BE2C (cell line): Measurements from ENCODE around the gene PRKAR2B.

Experiments
- DNase-seq: peaks from one replicate; pipeline ENCODE4 v3.0.0-alpha.2; 2020
- H3K27me3 ChIP-seq: fragments of 250-450 bp; sonication (Bioruptor Pico); 2 replicates; pipeline ENCODE4 v1.5.1; 2020; ENCODE audit warnings: mild to moderate bottlenecking
- H3K36me3 ChIP-seq: fragments of 250-450 bp; sonication (Bioruptor Pico); 2 replicates; pipeline ENCODE4 v1.5.1; 2020; ENCODE audit warnings: mild to moderate bottlenecking
- H3K4me1 ChIP-seq: fragments of 250-450 bp; sonication (Bioruptor Pico); 2 replicates; pipeline ENCODE4 v1.5.1; 2020
- H3K4me3 ChIP-seq: 2 replicates; pipeline ENCODE4 v1.5.1; 2011; ENCODE audit warnings: low read depth, low read length
- H3K9me3 ChIP-seq: fragments of 250-450 bp; sonication (Bioruptor Pico); 2 replicates; pipeline ENCODE4 v1.5.1; 2020
- CTCF ChIP-seq: IDR thresholded peaks from 2 replicates; pipeline ENCODE4 v1.5.1; 2012; ENCODE audit warnings: mild to moderate bottlenecking, low read depth, low read length

Gene PRKAR2B

GRCh38 chr7:107043921-107044346 lies 571 bp upstream of the PRKAR2B start:
- H3K4me1 ChIP-seq: no peaks in the 10 kb centered on the region
- no peaks in the 10 kb centered on the region for H3K27me3 ChIP-seq
- H3K4me3 ChIP-seq: peak overlapping the region; percentile 61
- H3K9me3 ChIP-seq: no peaks in the 10 kb centered on the region
- no peak for DNase-seq
- no peak for TF ChIP-seq CTCF
- no peaks in the 10 kb centered on the region for H3K36me3 ChIP-seq

GRCh38 chr7:107045195-107045960 lies 873 bp downstream of the PRKAR2B start:
- H3K4me1 ChIP-seq: no peaks in the 10 kb centered on the region
- peak; percentile 17 for DNase-seq
- TF ChIP-seq CTCF: no peak
- no peaks in the 10 kb centered on the region for H3K36me3 ChIP-seq
- no peaks in the 10 kb centered on the region for H3K9me3 ChIP-seq
- H3K27me3 ChIP-seq: no peaks in the 10 kb centered on the region
- H3K4me3 ChIP-seq: peak overlapping the region; percentile 95

- H3K4me3 ChIP-seq: peak overlapping the region; percentile 95
Measured at GRCh38 chr7:107045980-107046379, 1.5 kb downstream of the PRKAR2B start.

GRCh38 chr7:107046491-107047259 lies 2.2 kb downstream of the PRKAR2B start:
- Histone ChIP-seq H3K27me3 (no peaks in the 10 kb centered on the region), H3K4me3 (peak overlapping the region; percentile 95; the same call in 1 of the 2 replicates), H3K36me3 (no peaks in the 10 kb centered on the region), H3K4me1 (no peaks in the 10 kb centered on the region), H3K9me3 (no peaks in the 10 kb centered on the region)
- TF ChIP-seq CTCF: no peak
- no peak for DNase-seq

More at GRCh38 chr7:107045980-107046379, 1.5 kb downstream of the PRKAR2B start:
- no peaks in the 10 kb centered on the region for H3K4me1 ChIP-seq
- DNase-seq: no peak
- H3K9me3 ChIP-seq: no peaks in the 10 kb centered on the region
- no peaks in the 10 kb centered on the region for H3K36me3 ChIP-seq
- no peaks in the 10 kb centered on the region for H3K27me3 ChIP-seq
- no peak for TF ChIP-seq CTCF

GRCh38 chr7:107047902-107048782 lies 3.6 kb downstream of the PRKAR2B start:
- Histone ChIP-seq H3K4me3 (no peak overlapping the region), H3K36me3 (no peaks in the 10 kb centered on the region), H3K27me3 (no peaks in the 10 kb centered on the region), H3K9me3 (no peaks in the 10 kb centered on the region), H3K4me1 (no peaks in the 10 kb centered on the region)
- DNase-seq: peak; percentile 18
- peak; percentile 53 for TF ChIP-seq CTCF
